ENCODE data around the gene GABARAPL2. TPM values are rescaled to one million over a fixed set of nuclear protein-coding genes. Genes with fewer than 3 reads are reported as not detected.
"Not testable (repeated sequence)": the region's sequence is repeated elsewhere in the genome, so short reads cannot be mapped to it uniquely, and the experiment has no call there.

Gene GABARAPL2
- polyA plus RNA-seq, 4 donors = 130 to 182 (median 140) TPM

- no peaks in the 10 kb centered on the region for H3K27me3 ChIP-seq (ENCODE audit: control insufficient read depth in 3 of 3, insufficient read depth in 3 of 3, low read length in 3 of 3)
- H3K36me3 ChIP-seq (ENCODE audit: control insufficient read depth in 3 of 3, insufficient read depth in 2 of 3, low read depth in 1 of 3, low read length in 3 of 3) = peaks cover 0 to 11% (median 2%) of the 10 kb centered on the region in 3 donors
- FAIRE-seq (no peak), DNase-seq (no peak)
- H3K4me3 ChIP-seq (ENCODE audit: low read depth in 1 of 3, low read length in 3 of 3) = no peak overlapping the region
- H3K9me3 ChIP-seq (ENCODE audit: control insufficient read depth in 2 of 2, insufficient read depth in 1 of 2, low read depth in 1 of 2, low read length in 1 of 2) = no peaks in the 10 kb centered on the region
- H3K4me1 ChIP-seq (ENCODE audit: control insufficient read depth in 3 of 3, insufficient read depth in 2 of 3, low read depth in 1 of 3, low read length in 2 of 3) = no peaks in the 10 kb centered on the region
- 65 to 73% (median 69%) methylated on average over 3 of the region's 3 CpGs for WGBS, 3 donors
- no peak overlapping the region for H3K27ac ChIP-seq (ENCODE audit: low read depth in 1 of 3, low read length in 2 of 3)
Observed at GRCh38 chr16:75584108-75584507, 17.9 kb downstream of the GABARAPL2 start.

- 96 to 97% (median 97%) methylated on average over 4 of the region's 4 CpGs for WGBS, 3 donors
- H3K9me3 ChIP-seq (ENCODE audit: control insufficient read depth in 2 of 2, insufficient read depth in 1 of 2, low read depth in 1 of 2, low read length in 1 of 2) = no peaks in the 10 kb centered on the region
- no peaks in the 10 kb centered on the region for H3K27me3 ChIP-seq (ENCODE audit: control insufficient read depth in 3 of 3, insufficient read depth in 3 of 3, low read length in 3 of 3)
- no peak overlapping the region for H3K4me3 ChIP-seq (ENCODE audit: low read depth in 1 of 3, low read length in 3 of 3)
- peaks cover 0 to 6% (median 0%) of the 10 kb centered on the region in 3 donors for H3K36me3 ChIP-seq (ENCODE audit: control insufficient read depth in 3 of 3, insufficient read depth in 2 of 3, low read depth in 1 of 3, low read length in 3 of 3)
- no peak for DNase-seq
- no peak for FAIRE-seq
- H3K27ac ChIP-seq (ENCODE audit: low read depth in 1 of 3, low read length in 2 of 3) = peak overlapping the region in 1 of 3 donors; percentile 36
- no peaks in the 10 kb centered on the region for H3K4me1 ChIP-seq (ENCODE audit: control insufficient read depth in 3 of 3, insufficient read depth in 2 of 3, low read depth in 1 of 3, low read length in 2 of 3)
Observed at GRCh38 chr16:75588716-75589115, 22.5 kb downstream of the GABARAPL2 start.

- Histone ChIP-seq H3K4me1 (ENCODE audit: control insufficient read depth in 3 of 3, insufficient read depth in 2 of 3, low read depth in 1 of 3, low read length in 2 of 3) (no peaks in the 10 kb centered on the region), H3K4me3 (ENCODE audit: low read depth in 1 of 3, low read length in 3 of 3) (no peak overlapping the region), H3K9me3 (ENCODE audit: control insufficient read depth in 2 of 2, insufficient read depth in 1 of 2, low read depth in 1 of 2, low read length in 1 of 2) (no peaks in the 10 kb centered on the region), H3K27ac (ENCODE audit: low read depth in 1 of 3, low read length in 2 of 3) (peak overlapping the region in 1 of 3 donors; percentile 36), H3K36me3 (ENCODE audit: control insufficient read depth in 3 of 3, insufficient read depth in 2 of 3, low read depth in 1 of 3, low read length in 3 of 3) (peaks cover 0 to 10% (median 0%) of the 10 kb centered on the region in 3 donors), H3K27me3 (ENCODE audit: control insufficient read depth in 3 of 3, insufficient read depth in 3 of 3, low read length in 3 of 3) (no peaks in the 10 kb centered on the region)
- 77 to 93% (median 86%) methylated on average over 3 of the region's 3 CpGs for WGBS, 3 donors
- no peak for FAIRE-seq
- DNase-seq = no peak
Observed at GRCh38 chr16:75589306-75589705, 23.1 kb downstream of the GABARAPL2 start.

- DNase-seq (peak in 1 of 2 donors; percentile 38), FAIRE-seq (no peak)
- H3K4me3 ChIP-seq (ENCODE audit: low read depth in 1 of 3, low read length in 3 of 3) = no peak overlapping the region
- H3K4me1 ChIP-seq (ENCODE audit: control insufficient read depth in 3 of 3, insufficient read depth in 2 of 3, low read depth in 1 of 3, low read length in 2 of 3) = no peaks in the 10 kb centered on the region
- H3K9me3 ChIP-seq (ENCODE audit: control insufficient read depth in 2 of 2, insufficient read depth in 1 of 2, low read depth in 1 of 2, low read length in 1 of 2) = no peaks in the 10 kb centered on the region
- no peaks in the 10 kb centered on the region for H3K27me3 ChIP-seq (ENCODE audit: control insufficient read depth in 3 of 3, insufficient read depth in 3 of 3, low read length in 3 of 3)
- peaks cover 0 to 12% (median 1%) of the 10 kb centered on the region in 3 donors for H3K36me3 ChIP-seq (ENCODE audit: control insufficient read depth in 3 of 3, insufficient read depth in 2 of 3, low read depth in 1 of 3, low read length in 3 of 3)
- peak overlapping the region in 2 of 3 donors; percentile 52 to 60 for H3K27ac ChIP-seq (ENCODE audit: low read depth in 1 of 3, low read length in 2 of 3)
- WGBS, 3 donors = 56 to 72% (median 71%) methylated on average over 8 of the region's 8 CpGs
Observed at GRCh38 chr16:75590920-75591843, 25.0 kb downstream of the GABARAPL2 start.

GRCh38 chr16:75591927-75592326, 25.7 kb downstream of the GABARAPL2 start:
- H3K27ac ChIP-seq (ENCODE audit: low read depth in 1 of 3, low read length in 2 of 3); H3K9me3 ChIP-seq (ENCODE audit: control insufficient read depth in 2 of 2, insufficient read depth in 1 of 2, low read depth in 1 of 2, low read length in 1 of 2); H3K27me3 ChIP-seq (ENCODE audit: control insufficient read depth in 3 of 3, insufficient read depth in 3 of 3, low read length in 3 of 3); FAIRE-seq; H3K4me1 ChIP-seq (ENCODE audit: control insufficient read depth in 3 of 3, insufficient read depth in 2 of 3, low read depth in 1 of 3, low read length in 2 of 3); DNase-seq; H3K4me3 ChIP-seq (ENCODE audit: low read depth in 1 of 3, low read length in 3 of 3): not testable (repeated sequence)
- H3K36me3 ChIP-seq (ENCODE audit: control insufficient read depth in 3 of 3, insufficient read depth in 2 of 3, low read depth in 1 of 3, low read length in 3 of 3) = peaks cover 0 to 15% (median 3%) of the 10 kb centered on the region in 3 donors
- WGBS, 3 donors = 60 to 94% (median 79%) methylated on average over 7 of the region's 9 CpGs

GRCh38 chr16:75593308-75593707, 27.1 kb downstream of the GABARAPL2 start:
- Histone ChIP-seq H3K4me1 (ENCODE audit: control insufficient read depth in 3 of 3, insufficient read depth in 2 of 3, low read depth in 1 of 3, low read length in 2 of 3) (no peaks in the 10 kb centered on the region), H3K9me3 (ENCODE audit: control insufficient read depth in 2 of 2, insufficient read depth in 1 of 2, low read depth in 1 of 2, low read length in 1 of 2) (no peaks in the 10 kb centered on the region), H3K27me3 (ENCODE audit: control insufficient read depth in 3 of 3, insufficient read depth in 3 of 3, low read length in 3 of 3) (no peaks in the 10 kb centered on the region), H3K27ac (ENCODE audit: low read depth in 1 of 3, low read length in 2 of 3) (no peak overlapping the region), H3K4me3 (ENCODE audit: low read depth in 1 of 3, low read length in 3 of 3) (no peak overlapping the region), H3K36me3 (ENCODE audit: control insufficient read depth in 3 of 3, insufficient read depth in 2 of 3, low read depth in 1 of 3, low read length in 3 of 3) (peaks cover 0 to 26% (median 3%) of the 10 kb centered on the region in 3 donors)
- DNase-seq (no peak), FAIRE-seq (no peak)
- 90 to 96% (median 94%) methylated on average over 6 of the region's 6 CpGs for WGBS, 3 donors

- FAIRE-seq (no peak), DNase-seq (no peak)
Observed at GRCh38 chr16:75593825-75594820, 27.9 kb downstream of the GABARAPL2 start.

More at GRCh38 chr16:75593825-75594820, 27.9 kb downstream of the GABARAPL2 start:
- Histone ChIP-seq H3K4me1 (ENCODE audit: control insufficient read depth in 3 of 3, insufficient read depth in 2 of 3, low read depth in 1 of 3, low read length in 2 of 3) (no peaks in the 10 kb centered on the region), H3K27ac (ENCODE audit: low read depth in 1 of 3, low read length in 2 of 3) (peak overlapping the region in 1 of 3 donors; percentile 60), H3K36me3 (ENCODE audit: control insufficient read depth in 3 of 3, insufficient read depth in 2 of 3, low read depth in 1 of 3, low read length in 3 of 3) (peaks cover 0 to 25% (median 3%) of the 10 kb centered on the region in 3 donors), H3K9me3 (ENCODE audit: control insufficient read depth in 2 of 2, insufficient read depth in 1 of 2, low read depth in 1 of 2, low read length in 1 of 2) (no peaks in the 10 kb centered on the region), H3K4me3 (ENCODE audit: low read depth in 1 of 3, low read length in 3 of 3) (no peak overlapping the region), H3K27me3 (ENCODE audit: control insufficient read depth in 3 of 3, insufficient read depth in 3 of 3, low read length in 3 of 3) (no peaks in the 10 kb centered on the region)
- WGBS, 3 donors = 72 to 84% (median 81%) methylated on average over 17 of the region's 17 CpGs

Measured in small intestine (tissue), 7 donors.